Transverse colon (tissue), 4 donors: ENCODE measurements around the gene C1orf115.

Experiments used
- EP300 ChIP-seq: sonication (generic); formaldehyde crosslinking; IDR thresholded peaks from one replicate; pipeline ENCODE4 v1.6.1; 2017; ENCODE audit warnings: antibody characterized with exemption, low read depth
- POLR2AphosphoS5 ChIP-seq, 3 donors: sonication (generic); formaldehyde crosslinking; IDR thresholded peaks; one replicate each; pipeline ENCODE4 v1.6.1; 2016; ENCODE audit warnings: antibody characterized with exemption in 3 of 3
- TF ChIP-seq, protein P1 (sequence below), 5 experiments: fragments of 200-600 bp in 3 of 5; fragments of 450-650 bp in 2 of 5; sonication (generic) in 3 of 5; IDR thresholded peaks; 1 replicate in 2 of 5; 2 replicates in 3 of 5; pipeline ENCODE4 v1.5.1; 2016 to 2017; ENCODE audit warnings: antibody characterized with exemption in 5 of 5, inconsistent platforms in 3 of 5, mild to moderate bottlenecking in 2 of 5, moderate library complexity in 1 of 5

DNA sequence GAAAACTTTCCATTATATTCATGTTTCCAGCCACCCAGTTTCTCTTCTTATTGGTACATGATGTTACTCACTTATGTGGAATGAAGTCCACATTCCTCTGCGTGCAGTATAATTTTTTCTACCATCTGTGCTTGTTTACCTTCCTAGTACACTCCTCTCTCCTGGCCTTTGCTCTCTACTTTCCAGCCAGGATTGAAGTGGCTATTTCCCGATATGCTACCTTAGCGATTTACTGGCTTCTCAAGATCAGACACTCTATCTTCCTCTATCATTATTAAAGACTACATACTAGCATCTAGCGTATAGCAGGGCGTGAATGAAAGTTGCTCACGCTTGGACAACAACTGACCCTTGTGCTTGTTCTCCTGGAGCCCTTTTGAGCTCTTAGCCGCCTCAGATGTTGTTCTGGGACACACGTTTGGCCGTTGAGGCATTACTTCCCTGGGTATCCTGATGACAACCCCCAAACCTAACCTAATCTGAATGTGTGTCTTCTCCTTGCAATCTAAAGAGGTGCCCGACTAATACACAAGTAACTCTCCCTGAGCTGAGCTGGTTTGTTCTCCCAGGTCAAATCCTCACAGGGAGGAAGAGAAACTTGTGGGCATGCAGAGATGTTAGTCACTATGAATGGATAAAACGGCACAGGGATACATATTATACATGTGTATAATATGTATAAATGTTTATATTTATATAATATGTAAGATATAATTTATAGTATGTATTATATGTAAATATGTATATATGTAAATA is 44.6 kb downstream of the C1orf115 start:
- no peak for TF ChIP-seq EP300
- TF ChIP-seq, protein P1, sequence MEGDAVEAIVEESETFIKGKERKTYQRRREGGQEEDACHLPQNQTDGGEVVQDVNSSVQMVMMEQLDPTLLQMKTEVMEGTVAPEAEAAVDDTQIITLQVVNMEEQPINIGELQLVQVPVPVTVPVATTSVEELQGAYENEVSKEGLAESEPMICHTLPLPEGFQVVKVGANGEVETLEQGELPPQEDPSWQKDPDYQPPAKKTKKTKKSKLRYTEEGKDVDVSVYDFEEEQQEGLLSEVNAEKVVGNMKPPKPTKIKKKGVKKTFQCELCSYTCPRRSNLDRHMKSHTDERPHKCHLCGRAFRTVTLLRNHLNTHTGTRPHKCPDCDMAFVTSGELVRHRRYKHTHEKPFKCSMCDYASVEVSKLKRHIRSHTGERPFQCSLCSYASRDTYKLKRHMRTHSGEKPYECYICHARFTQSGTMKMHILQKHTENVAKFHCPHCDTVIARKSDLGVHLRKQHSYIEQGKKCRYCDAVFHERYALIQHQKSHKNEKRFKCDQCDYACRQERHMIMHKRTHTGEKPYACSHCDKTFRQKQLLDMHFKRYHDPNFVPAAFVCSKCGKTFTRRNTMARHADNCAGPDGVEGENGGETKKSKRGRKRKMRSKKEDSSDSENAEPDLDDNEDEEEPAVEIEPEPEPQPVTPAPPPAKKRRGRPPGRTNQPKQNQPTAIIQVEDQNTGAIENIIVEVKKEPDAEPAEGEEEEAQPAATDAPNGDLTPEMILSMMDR (IDR thresholded peaks at IDR 0.05): no peak
- peak in 2 of 3 donors; percentile 61 to 65 for TF ChIP-seq POLR2AphosphoS5 (IDR thresholded peaks at IDR 0.05)
